ENCODE results near the gene RNU1-1. TPM values are rescaled to one million over a fixed set of nuclear protein-coding genes. Genes with fewer than 3 reads are reported as not detected.
"Not testable (repeated sequence)": the region's sequence is repeated elsewhere in the genome, so short reads cannot be mapped to it uniquely, and the experiment has no call there.

Gene RNU1-1
- total RNA-seq, 6 experiments from 2014 or later: under 0.01 to 3,377 (median 977) TPM

- TF ChIP-seq POLR2A (IDR thresholded peaks at IDR 0.05) (peak; percentile 27), CTCF (IDR thresholded peaks at IDR 0.05) (peak in 2 of 4 donors; percentile 9 to 13)
- 0% methylated on average over 8 of the region's 108 CpGs for WGBS (ENCODE audit: insufficient coverage, low coverage, low lambda C conversion rate, missing lambda C conversion rate)
- Histone ChIP-seq H3K4me1 (no peaks in the 10 kb centered on the region), H3K4me3 (peak overlapping the region; percentile 70 to 81 (median 77)), H3K36me3 (no peaks in the 10 kb centered on the region), H3K9me3 (no peaks in the 10 kb centered on the region), H3K27me3 (no peaks in the 10 kb centered on the region), H3K27ac (peak overlapping the region in 2 of 3 donors; percentile 40 to 43)
- intact Hi-C loops (cut with DNase I): no loop called here
- ATAC-seq (peak; percentile 93 to 98 (median 96)), DNase-seq (peak; percentile 90 to 93 (median 90))
Measured at GRCh38 chr1:16498573-16499413, 15.3 kb downstream of the RNU1-1 start.

- peak overlapping the region in 1 of 3 donors; percentile 77 for H3K4me3 ChIP-seq
- WGBS (ENCODE audit: insufficient coverage, low coverage, low lambda C conversion rate, missing lambda C conversion rate): 83% methylated on average over 1 of the region's 10 CpGs
- H3K4me1 ChIP-seq; H3K9me3 ChIP-seq; H3K36me3 ChIP-seq; intact Hi-C loops (cut with DNase I); ATAC-seq; DNase-seq; H3K27me3 ChIP-seq; H3K27ac ChIP-seq: not testable (repeated sequence)
Measured at GRCh38 chr1:16498047-16498446, 16.0 kb downstream of the RNU1-1 start.

- DNase-seq; H3K4me3 ChIP-seq; H3K36me3 ChIP-seq; H3K27ac ChIP-seq; ATAC-seq; H3K27me3 ChIP-seq; H3K4me1 ChIP-seq; H3K9me3 ChIP-seq; intact Hi-C loops (cut with DNase I): not testable (repeated sequence)
- 86% methylated on average over 5 of the region's 5 CpGs for WGBS (ENCODE audit: insufficient coverage, low coverage, low lambda C conversion rate, missing lambda C conversion rate)
Measured at GRCh38 chr1:16497474-16497904, 16.6 kb downstream of the RNU1-1 start.

DNA sequence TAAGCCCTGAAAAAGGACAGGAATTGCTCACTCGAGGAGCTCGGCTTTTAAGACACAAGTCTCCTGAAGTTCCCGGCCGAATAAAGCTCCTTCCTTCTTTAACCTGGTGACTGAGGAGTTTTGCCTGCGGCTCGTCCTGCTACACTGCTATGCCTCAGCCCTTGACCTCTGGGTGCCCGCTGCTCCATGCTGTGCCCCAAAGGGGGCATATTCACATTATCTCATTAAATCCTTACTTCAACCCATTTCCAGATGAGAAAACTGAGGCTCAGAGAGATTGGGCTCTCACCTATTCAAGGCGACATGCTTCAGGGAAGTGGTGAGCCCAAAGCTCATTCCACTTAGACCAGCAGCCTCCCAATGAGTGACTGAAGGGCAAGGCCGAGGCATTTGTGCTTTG lies 20.4 kb downstream of the RNU1-1 start:
- H3K4me3 ChIP-seq; H3K27ac ChIP-seq; H3K27me3 ChIP-seq; H3K9me3 ChIP-seq; H3K36me3 ChIP-seq; DNase-seq; H3K4me1 ChIP-seq; intact Hi-C loops (cut with DNase I); ATAC-seq: not testable (repeated sequence)
- WGBS (ENCODE audit: insufficient coverage, low coverage, low lambda C conversion rate, missing lambda C conversion rate): 94% methylated on average over 2 of the region's 9 CpGs

DNA sequence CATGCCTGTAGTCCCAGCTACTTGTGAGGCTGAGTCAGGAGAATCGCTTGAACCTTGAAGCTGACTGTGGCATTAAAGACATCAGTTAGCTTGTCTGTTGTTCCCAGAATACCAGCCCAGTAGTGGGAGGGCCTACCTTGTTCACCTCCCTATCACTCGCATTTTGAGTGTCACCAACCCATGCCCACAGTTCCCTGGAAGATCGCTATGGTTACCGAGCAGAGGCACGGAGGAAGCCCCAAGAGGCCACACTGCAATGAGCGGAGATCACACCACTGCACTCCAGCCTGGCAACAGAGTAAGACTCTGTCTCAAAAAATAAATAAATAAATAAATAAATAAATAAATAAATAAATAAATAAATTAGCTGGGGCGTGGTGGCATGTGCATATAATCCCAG lies 21.1 kb downstream of the RNU1-1 start:
- H3K4me1 ChIP-seq; H3K36me3 ChIP-seq; ATAC-seq; intact Hi-C loops (cut with DNase I); H3K27ac ChIP-seq; H3K9me3 ChIP-seq; H3K27me3 ChIP-seq; DNase-seq; H3K4me3 ChIP-seq: not testable (repeated sequence)
- WGBS (ENCODE audit: insufficient coverage, low coverage, low lambda C conversion rate, missing lambda C conversion rate): 93% methylated on average over 3 of the region's 7 CpGs

GRCh38 chr1:16491056-16491675 lies 22.9 kb downstream of the RNU1-1 start:
- ATAC-seq: no peak
- DNase-seq: no peak
- intact Hi-C loops (cut with DNase I): no loop called here
- Histone ChIP-seq H3K27ac (no peak overlapping the region), H3K36me3 (no peaks in the 10 kb centered on the region), H3K27me3 (no peaks in the 10 kb centered on the region), H3K9me3 (no peaks in the 10 kb centered on the region), H3K4me3 (no peak overlapping the region), H3K4me1 (no peaks in the 10 kb centered on the region)
- 84% methylated on average over 7 of the region's 9 CpGs for WGBS (ENCODE audit: insufficient coverage, low coverage, low lambda C conversion rate, missing lambda C conversion rate)
- TF ChIP-seq CTCF (IDR thresholded peaks at IDR 0.05) (no peak), POLR2A (IDR thresholded peaks at IDR 0.05) (no peak)

DNA sequence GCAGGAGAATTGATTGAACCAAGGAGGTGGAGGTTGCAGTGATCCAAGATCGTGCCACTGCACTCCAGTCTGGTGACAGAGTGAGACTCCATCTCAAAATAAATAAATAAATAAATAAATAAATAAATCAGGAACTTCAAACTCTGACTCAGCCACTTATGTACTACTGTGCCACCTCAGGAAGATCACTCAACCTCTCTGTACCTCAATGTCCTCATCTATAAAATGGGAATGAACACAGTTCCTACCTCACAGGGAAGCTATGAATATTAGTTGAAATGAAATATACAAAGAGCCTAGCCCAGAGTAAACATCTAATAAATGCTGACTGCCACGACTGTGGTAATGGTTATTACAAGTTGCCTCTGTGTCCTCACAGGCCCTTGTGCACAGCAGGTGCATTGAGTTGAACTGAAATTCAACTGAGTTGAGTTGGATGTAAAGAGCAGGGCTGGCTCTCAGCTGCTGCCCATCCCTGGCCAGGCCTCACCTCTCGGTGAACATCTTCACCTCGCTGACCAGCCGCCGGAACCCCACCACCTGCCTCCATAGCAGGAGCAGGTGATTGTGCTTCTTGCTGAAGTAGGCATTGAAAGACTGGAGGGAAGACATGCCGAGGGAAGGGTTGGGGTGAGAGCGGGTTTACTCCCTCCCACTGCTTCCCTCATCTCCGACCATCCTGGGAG lies 24.7 kb downstream of the RNU1-1 start:
- ATAC-seq; DNase-seq; H3K9me3 ChIP-seq; intact Hi-C loops (cut with DNase I); H3K4me3 ChIP-seq; H3K27ac ChIP-seq; H3K36me3 ChIP-seq; H3K4me1 ChIP-seq; H3K27me3 ChIP-seq: not testable (repeated sequence)
- 91% methylated on average over 8 of the region's 9 CpGs for WGBS (ENCODE audit: insufficient coverage, low coverage, low lambda C conversion rate, missing lambda C conversion rate)

GRCh38 chr1:16487011-16487410 lies 27.1 kb downstream of the RNU1-1 start:
- H3K27ac ChIP-seq; H3K36me3 ChIP-seq; H3K4me3 ChIP-seq; ATAC-seq; H3K9me3 ChIP-seq; DNase-seq; intact Hi-C loops (cut with DNase I); H3K4me1 ChIP-seq; H3K27me3 ChIP-seq: not testable (repeated sequence)

GRCh38 chr1:16486316-16486715 lies 27.8 kb downstream of the RNU1-1 start:
- ATAC-seq; H3K36me3 ChIP-seq; H3K4me3 ChIP-seq; H3K27ac ChIP-seq; H3K27me3 ChIP-seq; H3K4me1 ChIP-seq; DNase-seq; intact Hi-C loops (cut with DNase I); H3K9me3 ChIP-seq: not testable (repeated sequence)
- WGBS (ENCODE audit: insufficient coverage, low coverage, low lambda C conversion rate, missing lambda C conversion rate): no CpG with 5 or more reads among the region's 8 CpGs
